GM23338 (cell line): ENCODE measurements around the gene PROZ. TPM values are rescaled to one million over a fixed set of nuclear protein-coding genes. Genes with fewer than 3 reads are reported as not detected.

Source experiments
- ATAC-seq: fragments of 200-7000 bp; cut with Tn5 transposase; 3 replicates; pipeline ENCODE4 v1.9.1; 2020
- DNase-seq: peaks from one replicate; pipeline ENCODE4 v3.0.0-alpha.2; 2015; ENCODE audit warnings: low spot score
- H2AFZ ChIP-seq: fragments of 200-600 bp; sonication (generic); 2 replicates; pipeline ENCODE4 v1.8.0; 2016; ENCODE audit warnings: antibody characterized with exemption, mild to moderate bottlenecking, moderate library complexity
- H3F3A ChIP-seq: fragments of 200-600 bp; sonication (generic); replicated peaks from 2 replicates; pipeline ENCODE4 v1.8.0; 2017; ENCODE audit warnings: antibody characterized with exemption, mixed run types, low read depth
- H3K27ac ChIP-seq: fragments of 200-600 bp; sonication (generic); 2 replicates; pipeline ENCODE4 v1.6.1; 2016; ENCODE audit warnings: low read depth
- H3K27me3 ChIP-seq: fragments of 200-600 bp; sonication (generic); 2 replicates; pipeline ENCODE4 v1.8.0; 2016; ENCODE audit warnings: mild to moderate bottlenecking, mixed run types, moderate library complexity; ENCODE audit not compliant: insufficient read depth
- H3K36me3 ChIP-seq: fragments of 200-600 bp; sonication (generic); 2 replicates; pipeline ENCODE4 v1.8.0; 2016; ENCODE audit warnings: mild to moderate bottlenecking; ENCODE audit not compliant: insufficient read depth
- H3K4me1 ChIP-seq: fragments of 200-600 bp; sonication (generic); 2 replicates; pipeline ENCODE4 v1.8.0; 2016; ENCODE audit warnings: mild to moderate bottlenecking, moderate library complexity; ENCODE audit not compliant: insufficient read depth
- H3K4me2 ChIP-seq: fragments of 200-600 bp; sonication (generic); 2 replicates; pipeline ENCODE4 v1.7.1; 2017; ENCODE audit warnings: mixed run types
- H3K4me3 ChIP-seq: fragments of 200-600 bp; sonication (generic); 2 replicates; pipeline ENCODE4 v1.6.1; 2016; ENCODE audit warnings: mixed run types
- H3K79me2 ChIP-seq: fragments of 200-600 bp; sonication (generic); replicated peaks from 2 replicates; pipeline ENCODE4 v1.8.0; 2017; ENCODE audit warnings: mild to moderate bottlenecking; ENCODE audit not compliant: insufficient read depth
- H3K9me2 ChIP-seq: fragments of 200-600 bp; sonication (generic); 2 replicates; pipeline ENCODE4 v1.8.0; 2017; ENCODE audit not compliant: insufficient read depth
- H4K20me1 ChIP-seq: fragments of 200-600 bp; sonication (generic); replicated peaks from 2 replicates; pipeline ENCODE4 v1.8.0; 2017; ENCODE audit warnings: mild to moderate bottlenecking; ENCODE audit not compliant: insufficient read depth
- H3K27ac Mint-ChIP-seq: 2 replicates; pipeline ENCODE4 v1.8.0; 2020; ENCODE audit warnings: inconsistent platforms, mild to moderate bottlenecking, moderate library complexity, mixed read lengths
- H3K27me3 Mint-ChIP-seq: 3 replicates; pipeline ENCODE4 v1.8.0; 2022; ENCODE audit warnings: low read depth, mild to moderate bottlenecking, moderate library complexity, mixed read lengths, inconsistent platforms; ENCODE audit not compliant: insufficient read depth, poor library complexity
- H3K36me3 Mint-ChIP-seq: 3 replicates; pipeline ENCODE4 v1.8.0; 2021; ENCODE audit warnings: low read depth, mild to moderate bottlenecking, inconsistent platforms, moderate library complexity, mixed read lengths
- H3K4me1 Mint-ChIP-seq: 3 replicates; pipeline ENCODE4 v1.8.0; 2020; ENCODE audit warnings: mild to moderate bottlenecking, inconsistent platforms, mixed read lengths
- H3K4me3 Mint-ChIP-seq: 3 replicates; pipeline ENCODE4 v1.8.0; 2021; ENCODE audit warnings: moderate library complexity, mild to moderate bottlenecking, inconsistent platforms, mixed read lengths
- H3K9me3 Mint-ChIP-seq: 3 replicates; pipeline ENCODE4 v1.8.0; 2020; ENCODE audit warnings: moderate library complexity, mild to moderate bottlenecking, inconsistent platforms, mixed read lengths
- JUNB ChIP-seq: IDR thresholded peaks from one replicate; pipeline ENCODE4 v1.6.1; 2016; ENCODE audit warnings: antibody characterized with exemption; ENCODE audit not compliant: unreplicated experiment
- NANOG ChIP-seq: IDR thresholded peaks from 2 replicates; pipeline ENCODE4 v1.6.1; 2016; ENCODE audit warnings: antibody characterized with exemption, borderline replicate concordance
- STAT1 ChIP-seq: IDR thresholded peaks from one replicate; pipeline ENCODE4 v1.6.1; 2016; ENCODE audit warnings: antibody characterized with exemption; ENCODE audit not compliant: unreplicated experiment
- ZNF114 ChIP-seq: fragments of 250-450 bp; sonication (Bioruptor Pico); IDR thresholded peaks from 2 replicates; pipeline ENCODE4 v1.5.0; 2020; ENCODE audit warnings: mild to moderate bottlenecking, moderate library complexity
- ZNF462 ChIP-seq: fragments of 250-450 bp; sonication (Bioruptor Pico); IDR thresholded peaks from 2 replicates; pipeline ENCODE4 v1.5.0; 2020; ENCODE audit warnings: mild to moderate bottlenecking, moderate library complexity
- polyA plus RNA-seq: library from polyadenylated mRNA; unstranded; fragments of >200 nt; fragmentation: Nextera tagmentation; extraction: Ambion mirVana; gene quantifications from 2 replicates; pipeline ENCODE4 v1.2.1, GENCODE V29; 2016
- total RNA-seq: library from RNA; depleted of rRNA; stranded (reverse); fragments of >200 nt; shearing (Covaris generic); gene quantifications from 2 replicates; pipeline ENCODE4 v1.2.3, GENCODE V29; 2014

The PROZ gene
- total and polyA plus RNA-seq, 2 experiments from 2014 or later: 0.53 TPM; not detected in 1

GRCh38 chr13:113162783-113163685, 4.6 kb downstream of the PROZ start (continued):
- no peak for TF ChIP-seq ZNF462 (CRISPR knock-in tag)
- TF ChIP-seq STAT1: no peak

- Histone ChIP-seq H4K20me1 (no peaks in the 10 kb centered on the region; the same call in 1 of the 2 replicates), H3K4me2 (no peak overlapping the region), H3F3A (no peaks in the 10 kb centered on the region), H3K27me3 (no peaks in the 10 kb centered on the region), H3K79me2 (no peaks in the 10 kb centered on the region), H3K27ac (no peak overlapping the region), H2AFZ (no peak overlapping the region), H3K4me3 (no peak overlapping the region), H3K9me2 (no peaks in the 10 kb centered on the region), H3K36me3 (no peaks in the 10 kb centered on the region), H3K4me1 (0 out of 2 replicates have a peak, but pooled peaks cover 1% of the 10 kb centered on the region)
- Mint-ChIP-seq H3K27ac (no peak overlapping the region), H3K9me3 (no peaks in the 10 kb centered on the region), H3K4me3 (no peak overlapping the region), H3K4me1 (peaks cover 18% of the 10 kb centered on the region), H3K36me3 (peaks cover 6% of the 10 kb centered on the region; the same call in 2 of the 3 replicates), H3K27me3 (peaks cover 10% of the 10 kb centered on the region)
- DNase-seq (no peak), ATAC-seq (no peak)
- no peak for TF ChIP-seq ZNF114 (CRISPR knock-in tag)
- TF ChIP-seq NANOG: no peak
- no peak for TF ChIP-seq JUNB
These were observed 6.0 kb downstream of the PROZ start for GRCh38 chr13:113164492-113164891.
